Measurements from ENCODE around the gene HCFC1.
A peak's percentile ranks its signal among the peaks of the same experiment; 100 is the strongest.

Gene HCFC1

GRCh38 chrX:153971450-153972367 is at the start of gene HCFC1:
Gene HCFC1 (minus strand): TSS chrX:153971818. CDS start chrX:153970840, 978 bp downstream.
- peak within 1 kb of the TSS; percentile 100 for H3K27ac Mint-ChIP-seq
- peaks cover 3% of the 10 kb centered on the region for H3K27me3 Mint-ChIP-seq
- no peaks in the 10 kb centered on the region for H3K9me3 Mint-ChIP-seq
- H3K4me3 Mint-ChIP-seq: peak within 1 kb of the TSS; percentile 100
- peak; percentile 96 for DNase-seq
- H3K36me3 Mint-ChIP-seq (ENCODE audit: low read depth): peaks cover 49% of the 10 kb centered on the region
- peaks cover 42% of the 10 kb centered on the region for H3K4me1 Mint-ChIP-seq (ENCODE audit: low read depth)

- H3K27me3 Mint-ChIP-seq: peaks cover 17% of the 10 kb centered on the region
- H3K27ac Mint-ChIP-seq: peak overlapping the region; percentile 92
- peak overlapping the region; percentile 87 for H3K4me3 Mint-ChIP-seq
Measured at GRCh38 chrX:154021131-154021611, 49.6 kb upstream of the HCFC1 start.

GRCh38 chrX:154020536-154021115 is 49.0 kb upstream of the HCFC1 start:
- H3K36me3 Mint-ChIP-seq (ENCODE audit: low read depth): peaks cover 37% of the 10 kb centered on the region
- H3K4me1 Mint-ChIP-seq (ENCODE audit: low read depth): peaks cover 22% of the 10 kb centered on the region
- peaks cover 18% of the 10 kb centered on the region for H3K27me3 Mint-ChIP-seq
- peak overlapping the region; percentile 92 for H3K27ac Mint-ChIP-seq
- H3K9me3 Mint-ChIP-seq: no peaks in the 10 kb centered on the region
- no peak for DNase-seq
- H3K4me3 Mint-ChIP-seq: peak overlapping the region; percentile 87

More at GRCh38 chrX:154021131-154021611, 49.6 kb upstream of the HCFC1 start:
- Mint-ChIP-seq H3K9me3 (no peaks in the 10 kb centered on the region), H3K36me3 (ENCODE audit: low read depth) (peaks cover 36% of the 10 kb centered on the region), H3K4me1 (ENCODE audit: low read depth) (peaks cover 17% of the 10 kb centered on the region)
- DNase-seq: peak; percentile 52

GRCh38 chrX:154019633-154020528 is 48.3 kb upstream of the HCFC1 start, which contains the start of gene IRAK1:
Gene IRAK1 (minus strand): TSS chrX:154019902. CDS start chrX:154019812, 90 bp downstream.
- peak; percentile 78 for DNase-seq
- peak within 1 kb of the TSS; percentile 92 for H3K27ac Mint-ChIP-seq
- H3K4me1 Mint-ChIP-seq (ENCODE audit: low read depth): peaks cover 29% of the 10 kb centered on the region
- peak within 1 kb of the TSS; percentile 87 for H3K4me3 Mint-ChIP-seq
- H3K9me3 Mint-ChIP-seq: no peaks in the 10 kb centered on the region
- H3K27me3 Mint-ChIP-seq: peaks cover 17% of the 10 kb centered on the region
- peaks cover 44% of the 10 kb centered on the region for H3K36me3 Mint-ChIP-seq (ENCODE audit: low read depth)

GRCh38 chrX:154019061-154019621 is 47.5 kb upstream of the HCFC1 start:
- H3K27me3 Mint-ChIP-seq: peaks cover 17% of the 10 kb centered on the region

GRCh38 chrX:154018518-154019060 is 47.0 kb upstream of the HCFC1 start:
- H3K27me3 Mint-ChIP-seq: peaks cover 17% of the 10 kb centered on the region
- H3K4me3 Mint-ChIP-seq: peak overlapping the region; percentile 87
- no peaks in the 10 kb centered on the region for H3K9me3 Mint-ChIP-seq
- H3K27ac Mint-ChIP-seq: peak overlapping the region; percentile 92
- peaks cover 52% of the 10 kb centered on the region for H3K36me3 Mint-ChIP-seq (ENCODE audit: low read depth)
- H3K4me1 Mint-ChIP-seq (ENCODE audit: low read depth): peaks cover 31% of the 10 kb centered on the region
- peak; percentile 45 for DNase-seq

More at GRCh38 chrX:154019061-154019621, 47.5 kb upstream of the HCFC1 start:
- Mint-ChIP-seq H3K9me3 (no peaks in the 10 kb centered on the region), H3K27ac (peak overlapping the region; percentile 92), H3K36me3 (ENCODE audit: low read depth) (peaks cover 49% of the 10 kb centered on the region), H3K4me1 (ENCODE audit: low read depth) (peaks cover 31% of the 10 kb centered on the region), H3K4me3 (peak overlapping the region; percentile 87)
- DNase-seq: peak; percentile 59

GRCh38 chrX:154017766-154018517 is 46.3 kb upstream of the HCFC1 start:
- DNase-seq: no peak
- Mint-ChIP-seq H3K9me3 (no peaks in the 10 kb centered on the region), H3K36me3 (ENCODE audit: low read depth) (peaks cover 59% of the 10 kb centered on the region), H3K4me3 (peak overlapping the region; percentile 87), H3K4me1 (ENCODE audit: low read depth) (peaks cover 31% of the 10 kb centered on the region), H3K27ac (peak overlapping the region; percentile 92), H3K27me3 (peaks cover 15% of the 10 kb centered on the region)

GRCh38 chrX:154016366-154017076 is 44.9 kb upstream of the HCFC1 start:
- DNase-seq: no peak
- peaks cover 25% of the 10 kb centered on the region for H3K4me1 Mint-ChIP-seq (ENCODE audit: low read depth)
- H3K4me3 Mint-ChIP-seq: no peak overlapping the region
- H3K9me3 Mint-ChIP-seq: no peaks in the 10 kb centered on the region
- peak overlapping the region; percentile 40 for H3K27ac Mint-ChIP-seq
- peaks cover 68% of the 10 kb centered on the region for H3K36me3 Mint-ChIP-seq (ENCODE audit: low read depth)
- peaks cover 20% of the 10 kb centered on the region for H3K27me3 Mint-ChIP-seq

- Mint-ChIP-seq H3K27me3 (peaks cover 25% of the 10 kb centered on the region), H3K4me1 (ENCODE audit: low read depth) (peaks cover 18% of the 10 kb centered on the region), H3K4me3 (peak overlapping the region; percentile 23), H3K27ac (peak overlapping the region; percentile 71), H3K9me3 (no peaks in the 10 kb centered on the region), H3K36me3 (ENCODE audit: low read depth) (peaks cover 76% of the 10 kb centered on the region)
- DNase-seq: no peak
Measured at GRCh38 chrX:154015581-154016264, 44.1 kb upstream of the HCFC1 start.

- H3K36me3 Mint-ChIP-seq (ENCODE audit: low read depth): peaks cover 82% of the 10 kb centered on the region
- peaks cover 16% of the 10 kb centered on the region for H3K4me1 Mint-ChIP-seq (ENCODE audit: low read depth)
- H3K4me3 Mint-ChIP-seq: peak overlapping the region; percentile 12
- no peaks in the 10 kb centered on the region for H3K9me3 Mint-ChIP-seq
- peaks cover 21% of the 10 kb centered on the region for H3K27me3 Mint-ChIP-seq
- H3K27ac Mint-ChIP-seq: peak overlapping the region; percentile 71
- DNase-seq: no peak
Measured at GRCh38 chrX:154014429-154015380, 43.1 kb upstream of the HCFC1 start.

GRCh38 chrX:154013614-154014360 is 42.2 kb upstream of the HCFC1 start:
- H3K4me1 Mint-ChIP-seq (ENCODE audit: low read depth): peaks cover 16% of the 10 kb centered on the region
- peaks cover 80% of the 10 kb centered on the region for H3K36me3 Mint-ChIP-seq (ENCODE audit: low read depth)
- no peaks in the 10 kb centered on the region for H3K9me3 Mint-ChIP-seq
- H3K27me3 Mint-ChIP-seq: peaks cover 19% of the 10 kb centered on the region
- peak; percentile 73 for DNase-seq
- no peak overlapping the region for H3K4me3 Mint-ChIP-seq
- peak overlapping the region; percentile 76 for H3K27ac Mint-ChIP-seq
